ENCODE measurements around the gene ZEB2. TPM values are rescaled to one million over a fixed set of nuclear protein-coding genes. Genes with fewer than 3 reads are reported as not detected.
A peak's percentile ranks its signal among the peaks of the same experiment; 100 is the strongest.

Gene ZEB2
- total and polyA plus RNA-seq, 2 donors (not counting 3 experiments of a cell fraction or from before 2014, with no cell fraction given) = 17.9 to 49.6 TPM

- H4K20me1 ChIP-seq (replicated peaks; ENCODE audit: control insufficient read depth, extremely low read depth, insufficient read depth, low read length) = no peaks in the 10 kb centered on the region
- H2AFZ ChIP-seq (ENCODE audit: low read depth, low read length) = peak overlapping the region; percentile 95
- H3K9me3 ChIP-seq (replicated peaks; ENCODE audit: control insufficient read depth, insufficient read depth, low read length) = no peaks in the 10 kb centered on the region
- BruUV-seq (replicated peaks) = TSS peak; percentile 50
- H3K36me3 ChIP-seq (ENCODE audit: control insufficient read depth in 2 of 2, extremely low read depth in 1 of 2, insufficient read depth in 2 of 2, low read length in 2 of 2) = no peaks in the 10 kb centered on the region
- TF ChIP-seq JUN (IDR thresholded peaks at IDR 0.05; ENCODE audit: borderline replicate concordance, insufficient read depth, insufficient read length, low read depth) (no peak), GATA2 (IDR thresholded peaks at IDR 0.05; ENCODE audit: insufficient read depth, insufficient read length, low read depth, low read length) (no peak), EZH2 (IDR thresholded peaks at IDR 0.05; ENCODE audit: borderline replicate concordance, low read depth, low read length, severe bottlenecking) (no peak), MYC (IDR thresholded peaks at IDR 0.05; ENCODE audit: low read depth, low read length) (no peak), POLR2AphosphoS5 (IDR thresholded peaks at IDR 0.05; ENCODE audit: insufficient read depth, low read depth, low read length) (no peak)
- ChIA-PET CTCF (interaction anchor here (1.0 kb wide), 1 partner anchor 622 kb away, joined by 4 read pairs; no protein-coding TSS in a partner anchor), POLR2A (interaction anchor here (0.7 to 0.8 kb wide), 2 partner anchors 65 to 182 kb away, joined by 3 read pairs; no protein-coding TSS in a partner anchor)
- peak overlapping the region; percentile 99 for H3K9ac ChIP-seq (replicated peaks; ENCODE audit: extremely low read depth, insufficient read depth, low read length)
- H3K79me2 ChIP-seq (ENCODE audit: control insufficient read depth, insufficient read depth, low read length) = peaks cover 61% of the 10 kb centered on the region
- H3K27me3 ChIP-seq (ENCODE audit: control insufficient read depth in 2 of 2, insufficient read depth in 2 of 2, low read length in 2 of 2) = no peaks in the 10 kb centered on the region
- FAIRE-seq (peak; percentile 73), DNase-seq (ENCODE audit: low read depth, low spot score) (no peak)
- H3K4me3 ChIP-seq (replicated peaks in 1 of 3; ENCODE audit: insufficient read depth in 1 of 3, low read depth in 1 of 3, low read length in 3 of 3) = peak overlapping the region; percentile 89 to 94 (median 90)
- peak overlapping the region; percentile 99 for H3K4me2 ChIP-seq (ENCODE audit: insufficient read depth, low read length)
- dilution Hi-C loops (cut with MboI; ENCODE audit: extremely low pct_ligation_motif_present, low sequenced_read_pairs) (loop anchor here (25.0 kb wide), 1 partner anchor 156 kb away; no protein-coding TSS in a partner anchor), intact Hi-C loops (cut with micrococcal nuclease) (loop anchor here (1.0 to 10.0 kb wide), 14 partner anchors 66 to 1797 kb away; a partner anchor contains a TSS)
- peak overlapping the region; percentile 97 for H3K27ac ChIP-seq (ENCODE audit: insufficient read depth, low read depth, low read length)
- peaks cover 62% of the 10 kb centered on the region for H3K4me1 ChIP-seq (ENCODE audit: control insufficient read depth, extremely low read depth, insufficient read depth, low read length)
- no peaks in the 10 kb centered on the region for H3K9me1 ChIP-seq (replicated peaks; ENCODE audit: control insufficient read depth, extremely low read depth, insufficient read depth, low read length)
These were observed 1.8 kb downstream of the ZEB2 start for GRCh38 chr2:144517866-144518747.

Data from endothelial cell of umbilical vein (primary cell).